Mesothelial cell of epicardium (in vitro differentiated cells): ENCODE data around the gene LDLRAD4. TPM values are rescaled to one million over a fixed set of nuclear protein-coding genes. Genes with fewer than 3 reads are reported as not detected.
A peak's percentile ranks its signal among the peaks of the same experiment; 100 is the strongest.
"Not testable (repeated sequence)": the region's sequence is repeated elsewhere in the genome, so short reads cannot be mapped to it uniquely, and the experiment has no call there.

ENCODE experiments used
- DNase-seq, 2 experiments: peaks; one replicate each; pipeline ENCODE4 v3.0.0; 2021; ENCODE audit warnings: low spot score in 2 of 2; ENCODE audit not compliant: unreplicated experiment in 2 of 2
- H3K27ac Mint-ChIP-seq: 2 replicates; pipeline ENCODE4 v1.8.0; 2021; ENCODE audit warnings: mixed read lengths
- H3K27me3 Mint-ChIP-seq: 2 replicates; pipeline ENCODE4 v1.8.0; 2021; ENCODE audit warnings: low read depth, mixed read lengths
- H3K36me3 Mint-ChIP-seq: 2 replicates; pipeline ENCODE4 v1.8.0; 2021; ENCODE audit warnings: mixed read lengths
- H3K4me1 Mint-ChIP-seq: 2 replicates; pipeline ENCODE4 v1.8.0; 2021; ENCODE audit warnings: mixed read lengths
- H3K4me3 Mint-ChIP-seq: 2 replicates; pipeline ENCODE4 v1.8.0; 2021; ENCODE audit warnings: mild to moderate bottlenecking, moderate library complexity, mixed read lengths
- H3K9me3 Mint-ChIP-seq: 2 replicates; pipeline ENCODE4 v1.8.0; 2021; ENCODE audit warnings: mixed read lengths
- CTCF ChIP-seq: fragments of 200-600 bp; sonication (generic); IDR thresholded peaks from one replicate; pipeline ENCODE4 v1.5.0; 2021; ENCODE audit warnings: antibody characterized with exemption; ENCODE audit not compliant: unreplicated experiment
- total RNA-seq: library from RNA; stranded (reverse); gene quantifications from 3 replicates; pipeline ENCODE4 v1.2.1, GENCODE V29; 2021

LDLRAD4 gene
- total RNA-seq, 1 donor from 2014 or later = 29.7 TPM

GRCh38 chr18:13661779-13662256, 443.3 kb downstream of the LDLRAD4 start:
- peak overlapping the region; percentile 57 for H3K27ac Mint-ChIP-seq
- H3K36me3 Mint-ChIP-seq = peaks cover 4% of the 10 kb centered on the region
- DNase-seq = no peak
- no peaks in the 10 kb centered on the region for H3K9me3 Mint-ChIP-seq
- no peak overlapping the region for H3K4me3 Mint-ChIP-seq
- no peak for TF ChIP-seq CTCF
- H3K27me3 Mint-ChIP-seq = no peaks in the 10 kb centered on the region
- peaks cover 9% of the 10 kb centered on the region for H3K4me1 Mint-ChIP-seq

- TF ChIP-seq CTCF = no peak
- DNase-seq = no peak
- peaks cover 18% of the 10 kb centered on the region for H3K36me3 Mint-ChIP-seq
- H3K27me3 Mint-ChIP-seq = no peaks in the 10 kb centered on the region
- H3K9me3 Mint-ChIP-seq = peaks cover 7% of the 10 kb centered on the region
- H3K4me1 Mint-ChIP-seq = peaks cover 6% of the 10 kb centered on the region
- peak overlapping the region; percentile 92 for H3K27ac Mint-ChIP-seq
- H3K4me3 Mint-ChIP-seq = no peak overlapping the region
These were observed 454.1 kb downstream of the LDLRAD4 start for GRCh38 chr18:13672657-13673056.

- H3K4me3 Mint-ChIP-seq = no peak overlapping the region
- peak overlapping the region; percentile 64 for H3K27ac Mint-ChIP-seq
- no peaks in the 10 kb centered on the region for H3K27me3 Mint-ChIP-seq
- H3K36me3 Mint-ChIP-seq = peaks cover 15% of the 10 kb centered on the region
- H3K4me1 Mint-ChIP-seq = peaks cover 6% of the 10 kb centered on the region
- no peak for TF ChIP-seq CTCF
- DNase-seq = no peak
- peaks cover 7% of the 10 kb centered on the region for H3K9me3 Mint-ChIP-seq
These were observed 457.9 kb downstream of the LDLRAD4 start for GRCh38 chr18:13676471-13676870.

- not testable (repeated sequence) for DNase-seq, H3K27ac Mint-ChIP-seq, H3K9me3 Mint-ChIP-seq, H3K27me3 Mint-ChIP-seq, H3K4me3 Mint-ChIP-seq, H3K4me1 Mint-ChIP-seq
- H3K36me3 Mint-ChIP-seq = peaks cover 15% of the 10 kb centered on the region
These were observed 458.8 kb downstream of the LDLRAD4 start for GRCh38 chr18:13677350-13677749.

- peak; percentile 60 for TF ChIP-seq CTCF
- peaks cover 8% of the 10 kb centered on the region for H3K4me1 Mint-ChIP-seq
- H3K4me3 Mint-ChIP-seq = no peak overlapping the region
- H3K27me3 Mint-ChIP-seq = no peaks in the 10 kb centered on the region
- H3K36me3 Mint-ChIP-seq = peaks cover 9% of the 10 kb centered on the region
- H3K9me3 Mint-ChIP-seq = peaks cover 7% of the 10 kb centered on the region
- H3K27ac Mint-ChIP-seq = no peak overlapping the region
- peak in 1 of 2 experiments; percentile 48 for DNase-seq
These were observed 462.1 kb downstream of the LDLRAD4 start for GRCh38 chr18:13680612-13681011.

GRCh38 chr18:13681701-13682100, 463.1 kb downstream of the LDLRAD4 start:
- no peak for TF ChIP-seq CTCF
- H3K27ac Mint-ChIP-seq = no peak overlapping the region
- no peak for DNase-seq
- H3K36me3 Mint-ChIP-seq = peaks cover 5% of the 10 kb centered on the region
- no peak overlapping the region for H3K4me3 Mint-ChIP-seq
- no peaks in the 10 kb centered on the region for H3K27me3 Mint-ChIP-seq
- H3K4me1 Mint-ChIP-seq = peaks cover 15% of the 10 kb centered on the region
- H3K9me3 Mint-ChIP-seq = peaks cover 2% of the 10 kb centered on the region
